GM19467 (cell line): Measurements from ENCODE around the gene KCNG4.

ENCODE experiments used
- ATAC-seq: cut with Tn5 transposase; IDR thresholded peaks from one replicate; pipeline ENCODE4 v1.9.1; 2021; ENCODE audit warnings: mild to moderate bottlenecking, moderate library complexity; ENCODE audit not compliant: unreplicated experiment

KCNG4 gene

GRCh38 chr16:84239909-84240308 is at the start of gene KCNG4:
Gene KCNG4 (minus strand): TSS chr16:84240012. CDS start chr16:84237485, 2,527 bp downstream.
- no peak for ATAC-seq

GRCh38 chr16:84288902-84289301 is 49.1 kb upstream of the KCNG4 start:
- no peak for ATAC-seq

- ATAC-seq = no peak
These were observed 46.9 kb upstream of the KCNG4 start for GRCh38 chr16:84286578-84287240.

DNA sequence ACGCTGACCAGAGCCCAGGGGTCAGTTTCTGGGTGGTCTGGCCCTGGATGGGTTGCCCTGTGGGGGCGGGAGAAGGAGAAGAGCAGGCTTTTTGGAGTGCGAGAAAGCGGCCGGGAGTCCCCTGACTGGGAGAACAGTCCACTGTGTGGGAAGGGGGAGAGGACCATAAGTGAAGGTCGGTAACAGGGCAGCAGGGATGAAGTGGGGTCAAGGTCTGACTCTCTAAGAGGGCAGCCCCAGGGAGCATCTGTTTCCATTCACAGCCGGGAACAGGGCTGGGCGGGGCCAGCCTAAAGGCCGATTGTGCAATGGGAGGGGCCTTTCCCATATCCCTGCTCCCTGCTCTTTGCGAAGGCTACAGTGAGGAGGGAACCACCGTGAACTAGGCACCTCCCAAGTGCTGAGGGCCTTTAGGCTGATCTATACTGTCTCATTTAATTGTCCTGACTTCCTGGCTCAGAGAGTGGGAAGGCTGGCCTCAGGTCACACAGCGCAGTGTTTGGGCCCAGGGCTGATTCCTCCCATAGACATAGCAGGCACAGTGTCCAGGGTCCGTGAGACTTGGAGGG is 44.4 kb upstream of the KCNG4 start:
- ATAC-seq = no peak

- no peak for ATAC-seq
These were observed 43.7 kb upstream of the KCNG4 start for GRCh38 chr16:84283314-84284153.

DNA sequence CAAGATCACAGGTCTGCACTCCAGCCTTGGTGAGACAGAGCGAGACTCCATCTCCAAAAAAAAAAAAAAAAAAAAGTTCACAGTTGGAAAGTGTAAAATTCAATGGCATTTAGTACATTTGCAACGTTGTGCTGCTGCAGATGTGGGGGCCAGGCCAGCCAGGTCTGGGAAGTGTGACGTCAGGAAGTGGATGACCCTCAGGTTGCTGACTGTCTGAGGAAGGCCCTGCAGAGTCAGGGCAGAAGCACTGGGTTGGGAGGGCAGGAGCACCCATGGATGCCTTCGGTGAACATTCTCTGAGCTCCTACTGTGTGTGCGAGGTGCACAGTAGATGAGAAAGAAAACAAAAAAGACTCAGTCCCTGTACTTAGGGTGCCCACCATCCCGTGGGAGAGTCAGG is 42.7 kb upstream of the KCNG4 start:
- ATAC-seq = no peak

DNA sequence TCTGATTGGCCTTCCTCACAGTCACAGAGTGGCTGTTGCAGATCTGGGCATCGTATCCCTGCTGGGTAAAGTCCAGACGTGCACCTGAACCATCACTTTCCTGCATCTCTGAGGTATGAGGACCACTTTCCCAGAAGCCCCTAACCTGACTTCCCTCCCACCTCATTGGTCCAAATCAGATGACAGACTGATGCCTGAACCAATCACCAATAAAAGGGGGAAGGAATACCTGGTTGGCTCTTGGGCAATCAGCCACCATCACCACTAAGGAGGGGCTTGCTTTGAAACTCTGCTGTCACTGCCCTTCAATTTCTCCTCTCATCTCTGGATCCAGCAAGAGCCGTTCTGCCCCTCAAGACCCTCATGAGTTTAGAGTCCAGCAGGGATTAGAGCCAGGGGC is 41.3 kb upstream of the KCNG4 start:
- ATAC-seq = no peak

DNA sequence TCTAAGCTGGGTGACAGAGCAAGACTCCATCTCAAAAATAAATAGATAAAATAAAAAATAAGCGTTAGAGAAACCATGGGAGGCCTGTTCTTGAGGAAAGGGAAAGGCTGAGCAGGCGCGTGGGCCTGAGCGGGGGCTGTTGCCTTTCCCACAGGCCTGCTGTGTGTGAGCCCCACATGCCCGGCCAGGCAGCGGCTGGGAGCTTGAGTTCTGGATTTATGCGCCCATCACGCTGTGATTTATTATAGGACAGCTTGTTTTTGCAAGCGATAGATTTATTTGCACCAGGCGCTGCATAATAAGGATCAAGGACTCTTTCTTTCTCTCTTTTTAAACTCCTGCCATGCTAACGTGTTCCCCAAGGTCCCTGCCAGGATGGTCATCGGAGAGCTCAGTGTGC is 40.1 kb upstream of the KCNG4 start:
- no peak for ATAC-seq

- ATAC-seq = no peak
These were observed 39.2 kb upstream of the KCNG4 start for GRCh38 chr16:84278968-84279367.

DNA sequence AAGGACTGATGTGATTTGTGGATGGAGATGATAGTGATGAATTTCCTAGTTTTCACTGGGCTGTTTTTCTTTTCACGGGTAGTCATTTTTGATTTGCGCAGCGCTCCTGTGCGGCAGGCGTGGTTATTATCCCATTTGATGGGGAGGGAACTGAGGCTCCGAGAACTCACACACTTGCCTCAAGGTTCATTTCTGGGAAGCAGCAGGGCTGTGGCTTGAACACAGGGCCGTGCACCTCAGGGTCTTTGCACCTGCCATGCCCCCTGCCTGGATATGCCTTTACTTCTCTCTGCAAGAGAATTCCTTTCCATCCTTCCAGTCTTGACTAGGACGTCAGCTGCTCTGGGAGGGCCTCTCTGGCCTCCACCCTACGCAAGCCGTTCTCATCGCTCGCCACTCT is 38.5 kb upstream of the KCNG4 start:
- ATAC-seq = no peak

- ATAC-seq = no peak
These were observed 37.5 kb upstream of the KCNG4 start for GRCh38 chr16:84277244-84277823.

DNA sequence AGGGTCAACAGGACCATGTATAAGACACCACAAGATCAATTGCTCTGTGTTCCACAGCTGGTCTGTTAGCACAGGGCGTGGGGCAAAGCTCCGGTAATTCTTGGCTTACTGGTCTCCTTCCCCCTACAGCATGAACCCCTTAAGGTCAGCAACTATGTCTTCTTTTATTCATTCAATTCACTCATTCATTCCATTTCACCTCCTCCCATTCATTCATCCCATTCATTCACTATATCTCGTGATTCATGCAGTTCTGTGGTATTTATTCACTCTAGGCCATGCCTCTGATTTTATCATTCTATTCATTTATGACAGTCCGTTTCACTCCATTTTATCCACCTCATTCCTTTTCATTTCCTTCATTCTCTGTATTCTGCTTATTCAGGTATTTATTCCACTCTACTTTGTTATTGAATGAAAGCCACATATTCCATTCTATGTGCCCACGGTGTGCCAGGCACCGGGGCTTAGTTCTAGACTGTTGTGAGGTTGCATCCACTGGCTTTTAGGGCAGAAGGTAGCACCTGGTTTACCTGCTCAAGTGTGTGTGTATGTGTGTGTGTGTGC is 35.9 kb upstream of the KCNG4 start:
- no peak for ATAC-seq

- ATAC-seq = no peak
These were observed 34.7 kb upstream of the KCNG4 start for GRCh38 chr16:84274515-84274914.

DNA sequence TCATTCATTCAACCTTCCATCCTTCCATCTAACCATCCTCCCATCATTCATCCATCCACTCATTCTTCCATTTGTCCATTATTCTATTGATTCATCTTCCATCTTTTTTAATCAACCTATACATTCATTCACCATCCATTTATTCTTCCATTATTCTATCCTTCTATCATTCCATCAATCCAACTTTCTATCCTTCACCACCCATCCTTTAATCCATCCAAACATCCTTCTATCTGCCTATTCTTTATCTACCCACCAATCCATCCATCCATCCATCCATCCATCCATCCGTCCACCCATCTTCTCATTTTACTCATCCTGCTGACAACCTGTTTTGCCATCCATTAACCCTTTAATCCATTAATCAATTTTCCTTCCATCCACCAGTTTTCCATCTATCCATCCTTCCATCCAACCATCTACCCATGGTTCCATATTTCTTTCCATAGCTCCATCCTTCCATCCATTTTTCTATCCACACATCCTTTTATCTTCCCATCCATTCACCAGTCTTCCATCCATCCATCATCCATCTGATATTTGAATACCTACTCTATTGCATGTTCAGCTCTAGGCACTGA is 33.0 kb upstream of the KCNG4 start:
- ATAC-seq = no peak

- ATAC-seq = no peak
These were observed 32.1 kb upstream of the KCNG4 start for GRCh38 chr16:84271866-84272265.

DNA sequence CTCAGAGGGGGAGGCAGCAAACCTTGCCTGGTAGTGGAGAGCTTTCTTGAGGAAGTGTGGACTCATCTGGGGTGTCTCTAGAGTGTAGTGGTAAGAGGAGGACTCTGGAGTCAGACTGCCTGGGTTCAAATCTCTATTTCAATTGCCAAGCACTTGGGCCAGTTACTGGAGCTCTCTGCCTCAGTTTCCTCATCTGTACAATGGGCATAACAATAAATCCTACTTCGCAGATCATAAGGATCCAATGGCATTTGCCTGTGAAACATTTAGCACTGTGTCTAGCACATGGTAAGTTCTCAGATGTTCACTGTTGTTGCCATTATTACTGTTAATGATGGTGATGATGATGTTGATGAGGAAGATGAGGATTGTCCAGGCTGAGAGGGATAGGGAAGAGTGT is 31.2 kb upstream of the KCNG4 start:
- ATAC-seq = no peak

DNA sequence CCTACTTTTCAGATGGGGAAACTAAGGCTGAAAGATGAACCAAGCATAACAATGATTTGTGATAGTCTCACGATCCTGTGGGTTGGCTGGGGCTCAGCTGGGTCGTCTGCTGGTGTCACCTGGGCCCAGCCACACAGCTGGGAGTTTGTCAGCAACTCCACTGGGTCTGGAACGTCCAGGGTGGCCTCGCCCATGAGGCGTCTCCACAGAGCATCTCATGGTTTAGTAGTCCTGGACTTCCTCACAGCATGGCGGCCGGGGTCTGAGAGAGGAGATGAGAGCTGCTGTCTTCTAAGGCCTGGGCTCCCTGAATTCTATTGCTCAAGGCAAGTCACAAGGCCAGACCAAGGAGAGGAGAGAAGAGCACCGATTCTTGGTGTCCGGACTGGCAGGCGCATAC is 30.7 kb upstream of the KCNG4 start:
- ATAC-seq = no peak

DNA sequence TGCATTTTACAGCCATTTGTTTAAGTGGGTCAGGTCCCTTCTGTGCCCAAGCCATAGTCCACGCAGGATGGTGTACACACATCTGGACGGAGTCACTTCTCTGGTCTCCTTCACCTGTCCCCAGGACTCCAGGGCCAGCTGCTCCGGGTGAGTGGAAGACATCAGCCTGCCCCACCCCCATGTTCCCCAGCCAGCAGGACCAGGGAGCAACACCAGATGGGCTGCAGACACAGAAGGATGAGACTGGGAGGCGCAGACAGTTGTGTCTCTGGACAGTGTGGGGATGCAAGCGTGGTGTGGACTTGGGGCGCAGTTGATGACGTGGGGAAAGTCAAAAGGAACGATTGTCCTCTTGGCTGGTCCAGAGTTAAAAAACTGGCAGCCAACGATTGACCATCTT is 30.3 kb upstream of the KCNG4 start:
- ATAC-seq = no peak

DNA sequence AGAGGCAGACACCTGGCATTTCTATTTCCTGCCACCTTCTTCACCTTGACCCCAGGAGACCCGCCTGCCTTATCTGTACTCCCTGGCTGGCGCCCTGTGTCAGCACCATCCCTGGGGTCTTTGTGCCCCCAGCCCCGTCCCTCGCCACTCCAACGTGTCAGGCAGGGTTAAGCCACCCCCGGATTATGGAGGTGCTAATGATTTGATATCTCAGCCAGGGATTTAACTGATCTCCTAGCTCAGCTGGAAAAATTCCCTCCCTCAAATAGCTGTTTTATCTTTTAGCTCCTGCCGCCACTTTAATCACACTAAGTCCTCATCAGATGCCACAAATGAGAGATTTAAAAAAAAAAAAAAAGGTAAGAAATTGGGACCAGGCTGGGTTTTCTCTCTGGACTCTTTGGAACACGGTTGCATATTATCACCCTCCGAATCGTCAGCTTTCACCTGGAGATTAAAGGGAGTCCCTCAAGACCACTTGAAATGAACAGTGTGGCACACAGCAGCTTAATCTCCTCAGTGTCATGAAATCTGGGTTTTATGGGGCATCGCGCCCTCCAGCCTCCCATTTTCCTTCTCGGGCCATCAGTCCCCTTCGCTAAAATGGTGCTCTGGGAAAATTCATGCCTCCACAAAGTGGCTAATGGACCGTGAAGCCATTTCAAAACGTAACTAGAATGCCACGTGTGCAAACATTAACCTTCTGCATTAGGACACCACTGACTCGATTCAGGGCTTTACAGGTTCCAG is 28.7 kb upstream of the KCNG4 start:
- no peak for ATAC-seq

DNA sequence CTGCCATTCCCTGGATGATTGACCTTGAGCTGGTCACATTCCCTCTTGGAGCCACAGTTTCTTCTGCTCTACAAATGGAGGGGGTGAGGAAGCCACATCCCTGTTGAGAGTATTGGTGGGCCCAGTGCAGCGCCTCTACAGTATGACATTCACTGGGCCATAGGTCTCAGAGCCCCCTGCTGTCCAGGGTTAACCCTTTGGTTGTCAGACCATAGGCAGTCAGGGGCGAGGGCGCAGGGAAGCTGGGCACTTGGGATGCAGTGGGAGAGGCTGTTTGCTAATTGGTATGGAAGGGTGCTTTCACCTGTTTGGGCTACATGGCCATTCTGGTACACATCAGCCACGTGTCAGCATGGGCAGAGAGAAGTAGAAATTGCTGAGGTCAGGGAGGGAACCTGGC is 27.6 kb upstream of the KCNG4 start:
- ATAC-seq = no peak
